ENCODE measurements around the gene POLR2E.
"Not testable (repeated sequence)": the region's sequence is repeated elsewhere in the genome, so short reads cannot be mapped to it uniquely, and the experiment has no call there.

The POLR2E gene

DNA sequence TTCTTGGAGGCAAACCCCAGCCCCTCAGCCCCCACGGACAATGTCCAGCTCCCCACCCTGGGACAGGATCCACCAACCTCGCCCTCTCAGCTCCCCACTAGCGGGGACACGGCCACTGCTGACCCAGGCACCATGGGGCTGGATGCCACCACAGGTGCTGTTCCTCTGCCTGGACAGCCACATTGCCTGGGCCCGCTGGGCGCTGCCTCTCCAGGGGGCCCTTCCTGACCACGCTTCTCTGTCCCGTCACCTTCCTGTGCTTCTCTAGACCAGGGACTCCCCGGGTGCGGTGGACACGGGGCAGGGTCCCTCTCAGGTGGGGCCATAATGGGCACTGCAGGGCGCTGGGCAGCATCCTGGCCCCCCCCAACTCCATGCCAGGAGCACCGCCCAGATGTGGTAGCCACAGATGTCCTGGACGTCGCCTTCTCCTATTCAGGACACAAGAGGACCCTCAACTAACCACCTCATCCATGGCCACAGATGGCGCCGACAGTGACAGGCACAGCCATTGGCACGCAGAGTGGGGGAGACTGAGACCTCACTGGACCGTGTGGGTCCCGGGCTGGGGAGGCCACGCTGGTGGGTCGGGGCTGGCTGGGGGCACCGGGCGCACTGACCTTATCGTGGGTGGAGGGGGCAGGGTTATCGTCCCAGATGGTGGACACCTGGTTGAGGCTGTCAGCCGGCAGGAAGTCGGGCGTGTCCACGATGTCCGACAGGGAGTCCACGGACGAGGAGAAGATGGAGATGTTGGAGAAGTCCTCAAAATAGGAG is 32.0 kb upstream of the POLR2E start:
- no peak for FAIRE-seq
- DNase-seq (ENCODE audit: insufficient read length, low spot score), result no peak

DNA sequence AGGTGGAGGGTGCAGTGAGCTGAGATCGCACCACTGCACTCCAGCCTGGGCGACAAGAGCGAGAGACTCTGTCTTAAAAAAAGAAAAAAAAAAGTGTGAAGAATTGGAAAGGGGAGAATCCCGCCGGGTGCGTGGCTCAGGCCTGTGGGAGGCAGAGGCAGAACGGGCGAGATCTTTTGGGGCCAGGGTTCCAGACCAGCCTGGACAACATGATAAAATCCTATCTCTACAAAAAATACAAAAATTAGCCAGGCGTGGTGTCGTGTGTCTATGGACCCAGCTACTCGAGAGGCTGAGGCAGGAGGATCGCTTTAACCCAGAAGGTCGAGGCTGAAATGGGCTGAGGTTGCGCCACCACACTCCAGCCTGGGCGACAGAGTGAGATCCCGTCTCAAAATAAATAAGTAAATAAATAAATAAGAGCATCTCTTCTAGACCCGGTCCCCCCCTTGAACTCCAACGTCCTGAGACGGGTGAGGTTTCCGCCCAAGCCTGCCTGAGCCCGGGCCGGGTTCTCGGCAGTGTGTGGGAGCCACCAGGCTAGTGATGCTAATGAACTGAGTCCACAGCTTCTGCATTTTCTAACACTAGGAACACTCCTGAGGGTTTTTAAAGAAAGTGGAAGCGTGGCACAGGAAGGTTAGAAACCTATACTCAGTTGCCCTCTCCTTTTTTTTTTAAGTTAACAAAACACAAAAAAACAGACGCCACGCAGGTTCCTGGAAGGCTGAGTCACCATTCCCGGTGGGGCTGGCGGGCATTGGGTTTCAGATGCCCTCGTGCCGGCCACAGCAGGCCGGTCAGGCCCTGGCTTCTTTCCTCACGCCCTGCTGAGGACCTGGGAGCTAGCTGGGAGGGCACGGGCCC is 30.7 kb upstream of the POLR2E start:
- no peak for FAIRE-seq
- DNase-seq (ENCODE audit: insufficient read length, low spot score), result no peak

DNA sequence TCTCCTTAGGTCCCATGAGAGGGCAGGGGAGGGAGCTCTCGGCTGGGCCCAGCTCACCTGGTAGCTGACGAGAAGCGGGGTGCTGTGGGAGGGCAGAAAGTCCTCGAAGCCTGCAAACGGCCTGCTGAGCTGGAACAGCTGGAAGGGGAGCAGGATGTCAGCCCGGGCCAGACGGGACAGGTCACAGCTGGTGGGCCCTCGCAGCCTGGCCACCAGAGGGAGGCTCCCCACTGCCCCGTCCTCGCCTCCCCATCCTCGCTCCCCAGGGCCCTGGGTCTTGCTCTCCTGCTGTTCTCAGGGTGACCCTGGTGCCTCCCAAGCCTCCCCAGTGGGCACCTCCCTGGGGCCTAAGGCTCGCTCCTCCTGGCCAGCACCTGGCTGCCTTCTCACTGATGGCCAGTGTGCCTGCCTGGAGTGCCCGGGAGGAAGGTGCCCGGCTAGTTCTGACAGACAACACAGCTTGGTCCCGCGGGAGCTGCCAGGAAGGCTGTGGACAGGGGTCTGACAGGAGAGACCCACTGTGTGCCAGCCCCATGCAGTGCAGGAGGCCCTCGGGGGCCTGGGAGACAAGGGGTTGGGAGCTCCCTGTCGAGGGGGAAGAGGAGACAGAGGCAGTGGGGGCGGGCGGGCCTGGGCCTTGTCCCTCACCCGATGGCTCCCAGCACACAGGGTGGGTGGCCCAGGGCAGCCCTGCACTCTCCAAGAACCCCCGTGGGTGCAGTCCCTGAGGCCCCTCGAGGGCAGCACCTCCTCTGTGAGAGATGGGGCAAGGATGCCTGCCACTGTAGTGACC is 28.9 kb upstream of the POLR2E start:
- FAIRE-seq, result no peak

DNA sequence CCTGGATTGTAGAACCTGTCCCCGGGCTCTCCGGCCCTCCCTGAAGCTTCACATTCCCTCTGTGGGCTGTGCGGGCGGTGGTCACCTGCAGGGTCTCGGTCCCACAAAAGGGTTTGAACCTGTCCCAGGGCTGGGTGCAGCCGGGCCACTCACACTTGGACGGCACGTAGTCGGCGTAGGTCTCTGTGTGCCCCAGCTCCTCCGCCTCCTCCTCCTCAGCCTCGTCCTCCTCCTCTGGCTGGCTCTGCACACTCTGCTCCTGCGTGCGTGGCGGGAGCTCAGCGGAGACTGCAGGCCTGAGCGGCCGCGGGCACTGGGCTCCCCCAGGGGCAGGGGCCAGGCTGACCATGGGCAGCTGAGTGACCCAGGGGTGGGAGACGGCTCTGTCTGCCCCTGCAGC is 28.2 kb upstream of the POLR2E start:
- DNase-seq (ENCODE audit: insufficient read length, low spot score) (no peak), FAIRE-seq (no peak)

More for the DNA sequence above, 28.9 kb upstream of the POLR2E start:
- no peak for DNase-seq (ENCODE audit: insufficient read length, low spot score)

DNA sequence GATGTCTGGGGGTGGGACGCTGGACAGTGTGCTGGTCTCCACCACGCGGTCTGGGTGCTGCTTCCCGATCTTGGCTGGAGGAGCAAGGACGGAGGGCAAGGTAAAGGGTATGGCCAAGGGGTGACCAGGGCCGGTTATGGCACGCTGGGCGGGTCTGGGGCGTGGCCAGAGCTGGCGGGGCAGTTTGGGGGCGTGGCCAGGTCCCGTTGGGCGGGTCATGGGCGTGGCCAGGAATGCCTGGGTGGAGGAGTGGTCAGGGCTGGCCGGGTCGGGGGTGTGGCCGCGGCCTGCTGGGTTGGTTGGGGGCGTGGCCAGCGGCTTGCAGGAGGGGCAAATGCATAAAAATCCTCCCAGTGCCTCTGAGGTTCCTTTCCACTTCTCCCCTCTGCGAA is 27.8 kb upstream of the POLR2E start:
- peak; percentile 67 for DNase-seq (ENCODE audit: insufficient read length, low spot score)
- peak; percentile 36 for FAIRE-seq

DNA sequence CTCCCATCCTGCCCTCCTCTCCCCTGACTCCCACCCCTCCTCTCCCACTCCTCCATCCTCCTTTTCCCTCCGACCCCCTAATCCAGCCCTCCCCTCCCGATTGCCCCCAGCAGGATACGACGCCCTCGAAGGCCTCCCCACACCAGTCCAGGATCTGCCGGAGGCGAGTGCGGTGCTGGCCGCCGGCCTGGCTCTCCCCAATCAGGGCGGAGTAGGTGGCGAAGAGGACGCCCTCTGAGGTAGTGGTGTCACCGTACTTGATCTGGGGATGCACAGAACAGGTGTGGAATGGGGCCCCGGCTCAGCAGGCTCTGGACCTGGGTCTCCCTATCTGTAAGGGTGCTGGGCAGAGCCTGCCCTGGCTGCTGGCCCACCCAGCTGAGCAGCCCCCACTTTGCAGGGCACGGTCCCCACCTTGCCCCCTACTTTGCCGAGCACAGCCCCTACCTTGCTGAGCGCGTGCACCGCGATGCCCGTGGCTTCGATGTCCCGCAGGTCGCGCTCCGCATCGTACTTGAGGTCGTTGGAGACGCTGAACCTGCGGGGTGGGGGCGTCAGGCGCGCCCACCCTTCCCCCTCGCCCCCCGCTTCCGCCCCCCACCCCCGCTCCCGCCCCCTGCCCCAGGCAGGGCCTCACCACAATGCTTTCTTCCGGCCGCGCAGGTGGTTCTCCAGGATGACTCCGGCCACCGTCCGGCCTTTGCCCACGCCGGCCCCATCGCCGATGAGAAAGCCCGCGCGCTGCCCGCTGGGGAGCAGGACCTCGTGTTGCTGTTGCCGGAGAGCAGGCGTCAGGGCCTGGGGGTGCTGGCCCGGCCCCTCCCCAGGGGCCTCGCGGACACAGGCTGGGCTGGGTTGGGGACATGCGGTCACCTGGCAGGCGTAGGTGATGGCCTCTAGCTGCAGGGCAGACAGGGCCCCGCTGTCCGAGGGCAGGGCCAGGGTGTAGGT is 27.1 kb upstream of the POLR2E start:
- FAIRE-seq (no peak), DNase-seq (ENCODE audit: insufficient read length, low spot score) (no peak)

DNA sequence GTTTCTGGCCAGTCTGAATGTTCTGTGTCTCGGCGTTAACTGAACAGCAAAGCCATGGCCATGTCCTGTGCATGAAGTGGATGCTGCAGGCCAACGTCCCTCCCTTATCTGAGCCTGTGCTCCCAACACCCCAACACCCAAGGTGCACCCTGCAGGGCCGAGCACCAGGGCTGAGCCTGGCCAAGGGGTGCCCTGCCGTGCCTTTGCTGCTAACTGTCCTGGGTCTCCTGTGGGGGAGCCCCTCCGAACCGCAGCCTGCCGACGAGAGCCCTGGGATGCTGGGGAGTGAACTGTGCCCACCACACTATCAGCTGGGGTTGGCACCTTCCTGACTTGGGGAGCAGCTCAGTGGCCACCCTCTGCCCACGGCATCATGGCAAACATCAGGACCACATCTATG is 26.2 kb upstream of the POLR2E start:
- DNase-seq (ENCODE audit: insufficient read length, low spot score) (no peak), FAIRE-seq (no peak)

DNA sequence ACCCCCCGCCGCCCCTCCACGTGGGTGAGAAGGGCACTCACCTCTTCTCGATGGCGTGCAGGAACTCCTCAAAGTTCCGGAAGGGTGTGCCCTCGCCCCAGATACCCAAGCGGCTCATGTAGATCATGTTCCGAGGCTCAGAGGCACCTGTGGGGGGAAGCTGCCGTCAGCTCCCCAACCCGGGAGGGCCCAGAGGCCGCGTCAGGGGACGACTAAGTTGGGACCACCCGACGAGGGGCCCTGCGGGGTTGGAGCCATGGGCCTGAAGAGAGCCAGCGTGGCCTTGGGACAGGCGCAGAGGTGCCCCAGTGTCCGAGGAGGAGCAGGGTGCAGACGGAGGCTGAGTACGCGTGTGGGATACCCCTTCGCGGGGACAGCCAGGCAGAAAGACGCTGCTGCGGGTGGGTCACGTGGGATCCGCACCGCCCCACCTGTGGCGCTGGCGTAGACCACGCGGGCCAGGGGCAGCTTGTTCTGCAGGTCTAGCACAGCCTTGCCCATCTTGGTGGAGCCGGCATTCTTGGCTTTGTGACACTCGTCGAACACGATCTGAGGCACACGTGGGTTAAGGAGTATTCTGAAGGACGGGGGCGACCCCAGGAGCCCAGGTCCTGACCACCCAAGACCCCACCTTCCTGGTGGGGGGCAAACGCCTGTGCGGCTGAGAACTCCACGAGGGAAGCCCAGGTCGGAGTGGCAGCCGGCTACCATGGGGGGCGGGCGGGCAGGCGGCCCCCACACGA is 24.5 kb upstream of the POLR2E start:
- FAIRE-seq (no peak), DNase-seq (ENCODE audit: insufficient read length, low spot score) (no peak)

DNA sequence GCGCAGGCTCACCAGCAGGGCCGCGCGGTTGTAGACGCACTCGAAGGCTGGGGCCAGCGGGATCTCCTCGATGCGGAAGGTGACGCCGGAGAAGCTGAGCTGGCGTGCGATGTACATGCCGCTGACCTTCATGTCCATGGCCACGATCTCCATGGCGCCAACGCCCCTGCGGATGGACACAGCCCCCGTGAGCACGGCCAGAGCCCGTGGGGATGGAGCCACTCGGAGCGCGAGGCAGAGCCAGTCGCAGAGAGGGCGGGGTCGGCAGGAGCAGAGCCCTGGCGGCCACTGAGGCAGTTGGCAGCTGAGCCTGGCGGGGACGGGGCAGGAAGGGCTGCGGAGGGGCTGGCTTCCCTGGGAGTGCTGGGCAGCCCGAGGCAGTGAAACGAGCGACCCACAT is 23.8 kb upstream of the POLR2E start:
- FAIRE-seq (no peak), DNase-seq (ENCODE audit: insufficient read length, low spot score) (no peak)

DNA sequence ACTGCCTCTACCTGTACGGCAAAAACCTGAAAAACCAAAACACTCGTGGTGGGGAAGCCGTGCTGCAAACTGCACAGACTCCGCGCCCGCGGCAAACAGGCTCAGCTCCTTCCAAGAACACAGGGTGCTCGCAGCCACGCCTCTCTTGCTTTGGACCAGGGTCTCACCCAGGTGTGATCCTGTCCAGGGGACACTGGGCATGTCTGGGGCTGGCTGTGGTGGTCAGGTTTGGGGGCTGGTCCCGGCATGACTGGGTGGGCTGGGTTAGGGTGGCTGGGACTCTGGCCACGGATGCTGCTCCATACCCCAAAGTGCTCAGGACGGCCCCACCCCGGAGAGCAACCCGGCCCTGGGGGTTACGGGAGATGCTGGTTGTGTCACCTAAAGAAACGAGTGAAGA is 22.5 kb upstream of the POLR2E start:
- DNase-seq (ENCODE audit: insufficient read length, low spot score), result no peak
- FAIRE-seq, result no peak

DNA sequence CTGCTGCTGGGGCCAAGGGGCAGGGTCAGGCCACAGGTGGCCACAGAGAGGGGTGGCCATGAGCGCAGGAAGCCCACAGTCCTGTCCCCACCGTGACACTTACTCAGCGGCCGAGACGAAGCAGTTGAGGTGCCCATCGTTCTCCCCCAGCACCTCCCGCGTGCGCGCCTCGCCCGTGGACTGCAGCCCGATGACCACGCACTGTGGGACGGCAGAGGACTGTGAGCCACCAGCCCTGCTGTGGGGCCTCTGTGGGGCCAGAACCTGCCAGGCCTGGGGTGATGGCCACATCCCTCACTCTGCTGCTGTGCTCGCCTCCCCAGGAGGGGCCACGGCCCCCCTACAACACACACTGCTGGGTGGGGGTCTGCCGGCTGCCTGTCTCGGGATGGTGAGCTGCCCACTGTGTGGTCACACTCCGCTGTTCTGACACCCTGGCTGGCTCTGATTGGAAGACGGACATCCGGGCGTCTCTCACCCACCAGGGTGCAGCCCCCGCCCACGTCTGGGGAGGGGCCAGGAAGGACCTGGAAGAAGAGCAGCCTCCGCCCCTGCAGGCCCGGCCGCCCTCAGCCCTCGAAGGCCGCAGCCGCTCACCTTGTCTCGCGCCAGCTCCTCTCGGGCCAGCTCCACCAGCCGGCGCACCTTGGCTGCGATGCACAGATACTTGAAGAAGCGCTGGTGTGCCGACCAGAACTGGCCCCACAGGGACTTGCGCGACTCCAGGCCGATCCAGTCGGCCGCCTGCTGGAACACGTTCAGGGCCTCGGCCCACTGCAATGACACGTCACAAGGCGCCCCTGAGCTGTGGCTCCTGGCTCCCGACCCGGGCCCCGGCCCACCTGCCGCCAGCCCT is 21.8 kb upstream of the POLR2E start:
- no peak for DNase-seq (ENCODE audit: insufficient read length, low spot score)
- no peak for FAIRE-seq

DNA sequence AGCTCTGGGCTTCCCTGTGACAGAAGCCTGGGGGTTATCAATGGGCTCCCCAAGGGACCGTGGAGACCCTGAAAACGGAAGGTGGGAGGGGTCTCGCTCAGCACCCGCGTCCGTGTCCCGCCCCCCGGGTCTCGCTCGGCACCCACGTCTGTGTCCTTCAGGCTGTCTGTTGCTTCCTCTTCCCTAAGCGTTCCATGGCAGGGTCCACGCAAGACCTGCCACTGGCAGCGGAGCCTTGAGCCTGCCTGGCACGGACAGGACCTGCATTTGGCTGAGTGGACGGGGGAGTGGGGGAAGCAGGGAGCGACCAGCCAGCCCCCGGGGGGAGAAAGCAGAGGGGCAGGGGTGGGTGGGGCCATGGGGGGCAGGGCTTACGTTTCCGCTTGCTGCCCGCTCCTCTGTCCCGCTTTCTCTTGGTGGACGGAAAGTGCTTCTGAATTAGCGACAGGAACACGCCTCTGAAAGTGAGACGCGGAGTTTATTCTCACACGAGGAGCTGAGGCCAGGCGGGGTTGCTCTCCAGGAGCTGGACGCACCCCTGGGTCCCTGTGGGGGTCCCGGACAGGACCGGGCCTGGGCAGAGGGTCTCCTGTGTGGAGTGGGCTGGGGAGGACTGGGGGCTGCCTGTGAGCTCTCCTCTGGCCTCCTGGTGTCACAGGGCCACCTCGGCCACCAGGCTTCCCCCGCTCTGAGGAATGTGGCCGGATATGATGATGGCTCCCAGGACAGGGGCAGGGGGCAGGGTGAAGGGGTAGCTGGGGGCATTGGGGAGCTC is 20.7 kb upstream of the POLR2E start:
- FAIRE-seq, result no peak

DNA sequence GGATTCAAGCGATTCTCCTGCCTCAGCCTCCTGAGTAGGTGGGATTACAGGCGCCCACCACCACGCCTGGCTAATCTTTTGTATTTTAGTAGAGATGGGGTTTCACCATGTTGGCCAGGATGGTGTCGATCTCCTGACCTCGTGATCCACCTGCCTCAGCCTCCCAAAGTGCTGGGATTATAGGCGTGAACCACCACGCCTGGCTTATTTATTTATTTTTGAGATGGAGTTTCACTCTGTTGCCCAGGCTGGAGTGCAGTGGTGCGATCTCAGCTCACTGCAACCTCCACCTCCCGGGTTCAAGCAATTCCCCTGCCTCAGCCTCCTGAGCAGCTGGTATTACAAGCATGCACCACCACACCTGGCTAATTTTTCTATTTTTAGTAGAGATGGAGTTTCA is 19.6 kb upstream of the POLR2E start:
- not testable (repeated sequence) for FAIRE-seq; DNase-seq (ENCODE audit: insufficient read length, low spot score)

More for the DNA sequence above, 20.7 kb upstream of the POLR2E start:
- no peak for DNase-seq (ENCODE audit: insufficient read length, low spot score)

DNA sequence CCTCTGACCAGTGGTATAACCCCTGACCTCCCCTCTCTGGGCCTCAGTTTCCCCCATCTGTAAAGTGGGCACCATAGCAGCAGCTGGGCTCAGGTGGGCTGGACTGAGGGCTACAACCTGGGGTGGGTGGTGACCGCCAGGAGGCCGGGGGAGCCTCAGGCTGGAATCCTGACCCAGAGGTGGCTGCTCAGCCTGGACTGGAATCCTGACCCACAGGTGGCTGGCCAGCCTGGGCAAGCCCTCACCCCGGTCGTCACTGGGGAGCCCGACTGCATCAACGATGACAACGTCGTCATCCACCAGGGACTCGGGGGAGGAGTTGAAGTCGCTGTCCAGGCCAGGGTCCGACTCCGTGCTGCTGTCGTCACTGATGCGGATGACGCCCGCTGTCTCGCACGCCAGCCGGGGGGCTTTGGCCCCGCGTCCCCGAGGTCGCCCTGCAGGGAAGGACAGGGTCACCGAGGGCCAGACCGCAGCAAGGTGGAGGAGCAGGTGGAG is 18.9 kb upstream of the POLR2E start:
- no peak for DNase-seq (ENCODE audit: insufficient read length, low spot score)
- FAIRE-seq, result no peak

DNA sequence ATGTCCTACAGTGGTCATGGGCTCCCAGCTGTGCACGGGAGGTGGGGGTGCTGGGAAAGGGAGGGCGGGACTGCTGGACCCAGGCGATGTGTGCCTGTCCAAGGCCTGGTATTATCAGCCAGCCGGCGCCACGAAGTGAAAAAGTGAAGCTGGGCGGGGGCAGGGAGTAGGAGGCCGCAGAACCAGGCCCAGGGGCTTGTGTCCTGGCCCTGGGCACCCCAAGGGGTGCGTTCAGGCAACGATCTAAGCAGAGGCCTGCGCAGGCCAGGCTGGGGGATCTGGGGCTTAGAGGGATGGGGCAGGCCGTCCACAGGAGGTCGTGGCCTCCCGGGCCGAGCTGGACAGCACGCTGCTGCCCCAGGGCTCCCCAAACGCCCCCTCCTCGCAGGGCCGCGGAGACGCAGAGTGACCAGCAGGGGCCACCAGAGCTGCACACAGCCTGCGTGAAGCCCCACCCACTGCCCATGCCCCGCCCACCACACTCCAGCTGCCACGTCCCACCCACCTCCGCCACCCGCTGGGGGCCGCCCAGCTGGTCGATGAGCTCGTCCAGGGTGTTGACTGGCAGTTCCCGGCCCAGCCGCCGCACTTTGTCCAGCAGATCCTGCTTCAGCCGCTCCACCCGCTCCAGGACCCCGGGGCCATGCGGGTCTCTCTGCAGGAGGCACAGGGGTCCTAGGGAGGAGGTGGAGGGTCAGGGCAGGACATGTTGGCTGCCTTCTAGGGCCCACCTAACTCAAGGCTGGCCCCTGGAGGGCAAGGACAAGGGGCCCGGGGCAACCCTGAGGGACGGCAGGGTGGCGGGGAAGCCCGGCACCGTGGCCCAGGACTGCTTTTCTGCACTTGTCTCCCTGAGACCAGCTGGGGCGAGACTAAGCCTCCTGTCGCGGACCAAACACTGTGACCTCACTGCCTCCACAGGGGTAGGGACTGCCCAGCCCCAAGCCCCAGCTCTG is 18.1 kb upstream of the POLR2E start:
- DNase-seq (ENCODE audit: insufficient read length, low spot score) (peak; percentile 83), FAIRE-seq (peak; percentile 83)

DNA sequence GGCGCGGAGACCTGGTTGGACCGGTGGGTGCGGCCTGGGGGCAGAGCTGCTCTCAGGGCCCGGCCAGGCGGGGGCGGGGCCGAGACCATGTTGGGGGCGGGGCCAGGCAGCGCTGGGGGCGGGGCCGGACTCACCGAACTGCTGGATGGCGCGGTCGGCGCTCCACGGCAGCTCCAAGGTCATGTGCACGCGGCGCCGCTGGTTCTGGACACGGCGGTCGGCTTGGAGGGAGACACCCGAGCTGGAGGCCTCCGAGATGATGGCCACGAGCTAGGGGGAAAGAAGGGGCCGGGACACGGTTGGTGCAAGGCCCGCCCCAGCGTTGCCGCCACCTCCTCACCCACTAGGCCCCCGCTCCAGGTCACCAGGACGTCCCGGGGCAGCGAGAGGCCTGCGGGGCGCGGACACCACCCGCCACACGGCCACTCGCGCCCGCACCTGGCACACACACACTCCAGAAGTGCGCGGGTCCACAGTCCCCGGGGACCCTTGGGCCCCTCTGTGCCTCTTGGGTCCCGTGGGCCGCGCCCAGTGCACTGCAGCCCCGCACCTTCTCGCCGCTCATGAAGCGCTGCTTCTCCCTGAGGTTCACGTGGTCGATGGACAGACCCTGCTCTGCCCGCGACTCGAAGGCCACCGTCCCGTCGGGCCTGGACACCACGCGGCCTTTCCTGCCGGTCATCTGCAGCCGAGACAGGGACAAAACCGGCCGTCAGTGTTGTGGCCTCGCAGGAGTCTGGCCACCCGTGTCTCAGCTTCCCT is 17.3 kb upstream of the POLR2E start:
- DNase-seq (ENCODE audit: insufficient read length, low spot score) (no peak), FAIRE-seq (no peak)

All from HTR-8/SVneo (cell line).